RWPE2 (cell line): Measurements from ENCODE around the gene PRRT3.

Experiments
- ATAC-seq: fragments of 200-7000 bp; cut with Tn5 transposase; 3 replicates; pipeline ENCODE4 v1.9.1; 2021; ENCODE audit warnings: low read depth
- DNase-seq: peaks from one replicate; pipeline ENCODE4 v3.0.0-alpha.2; 2020; ENCODE audit warnings: low spot score
- H3K27ac ChIP-seq: fragments of 450-650 bp; 2 replicates; pipeline ENCODE4 v1.5.1; 2017; ENCODE audit warnings: mild to moderate bottlenecking; ENCODE audit not compliant: poor library complexity, severe bottlenecking
- H3K27me3 ChIP-seq: fragments of 250-450 bp; sonication (Bioruptor Pico); 2 replicates; pipeline ENCODE4 v1.5.1; 2021; ENCODE audit warnings: mild to moderate bottlenecking, moderate library complexity; ENCODE audit not compliant: insufficient read depth, poor library complexity, severe bottlenecking
- H3K36me3 ChIP-seq: fragments of 250-450 bp; sonication (Bioruptor Pico); 2 replicates; pipeline ENCODE4 v1.5.1; 2020; ENCODE audit warnings: low read depth, mild to moderate bottlenecking, moderate library complexity
- H3K4me1 ChIP-seq: fragments of 250-450 bp; sonication (Bioruptor Pico); 2 replicates; pipeline ENCODE4 v1.5.1; 2021; ENCODE audit warnings: mild to moderate bottlenecking, moderate library complexity; ENCODE audit not compliant: insufficient read depth, poor library complexity, severe bottlenecking
- H3K4me3 ChIP-seq: fragments of 250-450 bp; sonication (Bioruptor Pico); 2 replicates; pipeline ENCODE4 v1.5.1; 2021; ENCODE audit warnings: mild to moderate bottlenecking, moderate library complexity; ENCODE audit not compliant: severe bottlenecking
- H3K9me3 ChIP-seq: fragments of 250-450 bp; sonication (Bioruptor Pico); 2 replicates; pipeline ENCODE4 v1.5.1; 2021; ENCODE audit warnings: mild to moderate bottlenecking, moderate library complexity; ENCODE audit not compliant: severe bottlenecking
- CTCF ChIP-seq: fragments of 450-650 bp; IDR thresholded peaks from one replicate; pipeline ENCODE4 v1.5.1; 2017; ENCODE audit warnings: mild to moderate bottlenecking, moderate library complexity; ENCODE audit not compliant: poor library complexity, severe bottlenecking

Gene PRRT3

DNA sequence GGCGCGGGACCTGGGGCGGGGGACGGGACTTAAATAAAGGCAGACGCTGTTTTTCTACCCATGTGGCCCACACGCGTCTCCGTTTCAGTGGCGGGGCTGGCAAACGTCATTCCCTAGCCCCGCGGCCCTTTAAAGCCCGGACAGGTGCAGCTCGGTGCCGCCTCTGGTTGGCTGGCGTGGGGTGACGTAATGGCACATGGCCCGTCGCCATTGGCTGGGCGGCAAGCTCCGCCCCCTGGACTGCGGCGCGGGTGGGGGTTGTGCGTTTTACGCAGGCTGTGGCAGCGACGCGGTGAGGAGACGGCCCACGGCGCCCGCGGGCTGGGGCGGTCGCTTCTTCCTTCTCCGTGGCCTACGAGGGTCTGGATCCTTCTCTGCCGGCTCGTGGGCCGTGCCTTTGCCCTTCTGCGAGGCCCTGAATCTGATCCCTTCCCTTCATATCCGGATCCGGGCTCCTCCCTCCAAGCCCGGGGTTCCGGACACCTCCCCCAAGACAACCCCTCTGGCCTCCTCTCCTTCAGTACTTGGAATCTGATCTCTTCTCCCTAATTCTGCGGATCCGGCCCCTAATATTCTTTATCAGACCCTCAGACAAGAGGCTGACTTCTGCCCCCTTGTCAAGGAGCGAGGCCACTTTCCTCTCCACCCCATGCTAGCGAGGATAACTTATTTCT lies 18.5 kb downstream of the PRRT3 start, which contains the start of gene CRELD1:
CRELD1 (plus strand) TSS at position 274 of the 674 bp plus-strand sequence. CDS start 605 bp downstream, outside the sequence.
- peaks cover 28% of the 10 kb centered on the region for H3K36me3 ChIP-seq
- DNase-seq = peak; percentile 97
- H3K27ac ChIP-seq = peak within 1 kb of the TSS; percentile 83
- H3K4me3 ChIP-seq = peak within 1 kb of the TSS; percentile 58
- H3K27me3 ChIP-seq = no peaks in the 10 kb centered on the region
- peak; percentile 83 for ATAC-seq
- no peaks in the 10 kb centered on the region for H3K9me3 ChIP-seq
- TF ChIP-seq CTCF = no peak
- H3K4me1 ChIP-seq = peaks cover 15% of the 10 kb centered on the region

DNA sequence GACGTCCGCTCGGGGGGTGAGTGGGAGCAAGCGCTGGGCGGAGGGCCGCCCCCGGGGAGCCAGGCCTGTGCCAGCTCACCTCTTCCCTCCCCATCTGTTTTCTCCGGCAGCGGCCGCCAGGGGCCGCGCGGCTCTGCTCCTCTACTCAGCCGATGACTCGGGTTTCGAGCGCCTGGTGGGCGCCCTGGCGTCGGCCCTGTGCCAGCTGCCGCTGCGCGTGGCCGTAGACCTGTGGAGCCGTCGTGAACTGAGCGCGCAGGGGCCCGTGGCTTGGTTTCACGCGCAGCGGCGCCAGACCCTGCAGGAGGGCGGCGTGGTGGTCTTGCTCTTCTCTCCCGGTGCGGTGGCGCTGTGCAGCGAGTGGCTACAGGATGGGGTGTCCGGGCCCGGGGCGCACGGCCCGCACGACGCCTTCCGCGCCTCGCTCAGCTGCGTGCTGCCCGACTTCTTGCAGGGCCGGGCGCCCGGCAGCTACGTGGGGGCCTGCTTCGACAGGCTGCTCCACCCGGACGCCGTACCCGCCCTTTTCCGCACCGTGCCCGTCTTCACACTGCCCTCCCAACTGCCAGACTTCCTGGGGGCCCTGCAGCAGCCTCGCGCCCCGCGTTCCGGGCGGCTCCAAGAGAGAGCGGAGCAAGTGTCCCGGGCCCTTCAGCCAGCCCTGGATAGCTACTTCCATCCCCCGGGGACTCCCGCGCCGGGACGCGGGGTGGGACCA lies 19.2 kb downstream of the PRRT3 start:
- H3K4me1 ChIP-seq = peaks cover 15% of the 10 kb centered on the region
- DNase-seq (peak; percentile 78), ATAC-seq (peak; percentile 69)
- no peaks in the 10 kb centered on the region for H3K27me3 ChIP-seq
- H3K9me3 ChIP-seq = no peaks in the 10 kb centered on the region
- TF ChIP-seq CTCF = peak; percentile 89
- H3K36me3 ChIP-seq = peaks cover 28% of the 10 kb centered on the region
- H3K27ac ChIP-seq = peak overlapping the region; percentile 83
- peak overlapping the region; percentile 58 for H3K4me3 ChIP-seq

GRCh38 chr3:9932535-9932842 lies 19.7 kb downstream of the PRRT3 start:
- Histone ChIP-seq H3K27ac (peak overlapping the region; percentile 83), H3K9me3 (no peaks in the 10 kb centered on the region), H3K4me1 (peaks cover 15% of the 10 kb centered on the region), H3K27me3 (no peaks in the 10 kb centered on the region), H3K36me3 (peaks cover 23% of the 10 kb centered on the region), H3K4me3 (peak overlapping the region; percentile 58)
- no peak for ATAC-seq
- TF ChIP-seq CTCF = no peak
- no peak for DNase-seq

- ATAC-seq (no peak), DNase-seq (no peak)
- H3K27me3 ChIP-seq = no peaks in the 10 kb centered on the region
- H3K4me3 ChIP-seq = no peak overlapping the region
- peak; percentile 16 for TF ChIP-seq CTCF
- no peaks in the 10 kb centered on the region for H3K9me3 ChIP-seq
- no peak overlapping the region for H3K27ac ChIP-seq
- H3K36me3 ChIP-seq = peaks cover 7% of the 10 kb centered on the region
- peaks cover 12% of the 10 kb centered on the region for H3K4me1 ChIP-seq
Observed at GRCh38 chr3:9930804-9931418, 21.3 kb downstream of the PRRT3 start.
